HG03521 (cell line): Measurements from ENCODE around the gene ADGRG2.
"Not testable (repeated sequence)": the region's sequence is repeated elsewhere in the genome, so short reads cannot be mapped to it uniquely, and the experiment has no call there.

ENCODE experiments used
- ATAC-seq: cut with Tn5 transposase; IDR thresholded peaks from one replicate; pipeline ENCODE4 v1.9.1; 2021; ENCODE audit warnings: mild to moderate bottlenecking, moderate library complexity; ENCODE audit not compliant: unreplicated experiment

The ADGRG2 gene

DNA sequence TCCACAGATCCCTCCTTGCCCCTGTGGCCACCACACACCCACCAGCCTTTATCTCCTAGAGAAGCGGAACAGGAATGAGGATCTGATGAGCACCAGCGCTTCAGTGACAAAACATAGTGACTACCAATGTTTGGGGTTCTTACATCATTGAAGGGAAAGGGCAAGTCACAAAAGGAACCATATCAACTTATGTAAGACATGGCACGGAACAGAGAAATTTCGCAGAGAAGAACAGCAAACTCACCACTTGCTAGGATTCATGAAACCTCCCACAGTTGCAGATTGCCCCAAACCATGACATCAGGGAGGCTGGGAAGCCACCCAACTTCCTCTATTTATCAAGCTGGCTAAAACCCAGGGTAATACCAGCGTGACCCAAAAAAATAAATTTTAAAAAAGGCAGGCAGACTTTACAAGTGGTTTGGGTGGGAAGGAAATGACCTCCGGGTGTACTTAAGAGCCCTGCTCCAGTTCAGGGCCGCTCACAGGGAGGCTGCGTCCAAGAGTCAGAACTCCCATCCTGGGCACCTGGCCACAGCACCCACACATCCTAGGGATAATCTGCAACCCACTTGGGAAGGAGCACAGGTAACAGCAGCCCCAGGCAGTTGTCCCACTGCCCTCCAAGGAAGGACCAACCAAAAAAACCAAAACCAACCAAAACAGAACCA, 36.0 kb downstream of the ADGRG2 start:
- ATAC-seq: no peak

DNA sequence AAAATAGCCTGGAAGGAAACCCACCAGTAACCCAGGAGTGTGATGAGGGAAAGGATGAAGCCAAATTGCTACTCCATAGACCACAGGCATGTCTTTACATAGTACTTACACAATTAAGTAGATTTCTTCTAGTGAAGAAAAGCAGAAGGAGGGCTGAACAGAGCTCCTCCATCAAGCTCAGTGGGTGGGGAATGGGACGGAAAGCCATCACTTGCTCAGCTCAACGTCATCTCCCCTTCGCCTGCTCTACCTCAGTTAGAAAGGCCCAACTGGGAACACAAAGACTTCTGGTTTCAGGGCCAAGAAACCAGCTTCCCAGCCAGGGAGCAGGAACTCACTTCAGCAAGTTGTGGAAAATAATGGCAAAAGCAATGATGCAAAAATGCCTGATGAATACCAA, 36.6 kb downstream of the ADGRG2 start:
- ATAC-seq: no peak

DNA sequence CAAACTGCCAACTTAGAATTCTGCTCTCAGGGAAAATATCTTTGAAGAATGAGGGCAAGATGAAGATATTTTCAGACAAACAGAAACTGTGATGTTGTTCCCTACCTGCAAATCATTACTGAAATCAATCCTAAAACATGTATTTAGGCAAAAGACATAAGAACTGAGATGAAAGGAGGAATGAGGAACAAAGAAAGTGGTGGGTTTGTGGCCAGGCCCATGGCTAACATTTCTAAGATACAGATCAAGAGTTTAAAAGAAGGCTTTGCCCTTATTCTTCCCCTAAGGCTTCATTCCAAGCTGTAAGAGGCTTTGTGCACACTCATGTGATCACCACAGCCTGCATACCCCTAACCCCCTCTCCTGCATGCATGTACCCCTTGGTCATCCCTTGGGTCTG, 46.5 kb downstream of the ADGRG2 start:
- ATAC-seq: no peak

DNA sequence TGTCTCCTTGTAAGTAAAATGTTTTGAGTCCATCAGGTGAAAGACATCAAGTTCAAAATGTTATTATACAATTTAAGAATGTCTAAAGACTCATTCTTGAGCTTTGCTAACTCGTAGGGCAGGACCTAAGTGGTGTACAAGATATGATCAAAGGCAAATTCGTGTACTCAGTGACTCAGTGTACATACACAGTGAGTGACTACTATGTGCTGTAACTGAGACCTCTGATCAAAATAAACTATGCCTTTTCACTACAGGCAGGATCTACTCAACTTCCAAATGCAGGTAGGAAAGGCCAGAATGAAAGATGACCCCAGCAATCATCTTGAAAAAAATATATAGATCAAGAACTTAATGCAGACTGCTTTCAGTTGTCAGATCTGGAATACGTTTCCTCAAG, 49.9 kb downstream of the ADGRG2 start:
- ATAC-seq: no peak

DNA sequence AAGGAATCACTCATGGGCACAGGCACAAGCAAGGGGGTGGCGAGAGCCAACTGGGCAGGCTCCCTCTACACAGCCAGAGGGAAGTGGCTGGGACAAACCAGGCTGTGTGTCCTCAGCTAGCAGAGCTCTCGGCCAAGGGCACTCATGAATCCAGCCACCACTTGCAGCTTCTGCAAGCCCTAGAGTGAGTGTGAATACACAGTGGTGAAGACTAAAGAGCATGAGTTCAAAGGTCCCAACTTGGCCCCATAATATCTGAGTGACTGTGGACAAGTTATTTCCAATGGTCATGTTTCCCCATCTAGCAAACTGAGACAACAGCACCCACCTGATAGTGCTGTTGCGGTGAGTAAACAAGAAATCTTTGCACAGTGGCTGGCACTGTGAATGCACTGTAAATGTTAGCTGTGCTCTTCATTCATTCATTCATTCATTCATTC, 51.7 kb downstream of the ADGRG2 start:
- no peak for ATAC-seq

DNA sequence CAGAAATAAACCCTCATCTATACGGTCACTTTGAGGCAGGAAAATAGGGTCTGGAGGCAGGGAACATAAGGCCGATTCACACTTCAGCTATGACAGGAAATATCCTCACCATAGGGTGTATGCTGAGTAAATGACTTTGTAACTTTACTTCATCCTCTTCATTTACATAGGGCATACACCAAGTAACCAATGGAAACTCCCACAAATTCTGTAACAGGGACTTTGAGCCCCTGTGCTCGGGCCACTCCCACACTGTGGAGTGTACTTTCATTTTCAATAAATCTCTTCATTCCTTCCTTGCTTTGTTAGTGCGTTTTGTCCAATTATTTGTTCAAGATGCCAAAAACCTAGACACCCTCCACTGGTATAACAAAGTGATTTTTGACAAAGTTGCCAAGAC, 55.3 kb downstream of the ADGRG2 start:
- not testable (repeated sequence) for ATAC-seq

DNA sequence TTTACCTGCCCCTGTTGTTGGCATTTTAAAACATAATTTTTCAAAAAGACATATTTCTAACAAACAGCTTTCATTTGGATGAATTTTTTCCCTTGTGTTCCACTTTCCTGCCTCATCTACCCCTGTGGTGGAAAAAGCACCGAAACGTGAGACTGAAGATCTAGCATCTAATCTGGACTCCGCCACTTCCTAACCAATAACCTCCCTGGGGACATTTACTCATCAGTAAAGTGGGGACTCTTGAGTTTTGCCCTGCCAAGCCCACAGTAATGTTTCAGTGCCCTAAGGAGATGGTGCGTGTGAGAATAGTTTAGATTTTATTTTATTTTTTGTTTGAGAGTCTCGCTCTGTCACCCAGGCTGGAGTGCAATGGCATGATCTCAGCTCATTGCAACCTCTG, 56.7 kb downstream of the ADGRG2 start:
- ATAC-seq: no peak

DNA sequence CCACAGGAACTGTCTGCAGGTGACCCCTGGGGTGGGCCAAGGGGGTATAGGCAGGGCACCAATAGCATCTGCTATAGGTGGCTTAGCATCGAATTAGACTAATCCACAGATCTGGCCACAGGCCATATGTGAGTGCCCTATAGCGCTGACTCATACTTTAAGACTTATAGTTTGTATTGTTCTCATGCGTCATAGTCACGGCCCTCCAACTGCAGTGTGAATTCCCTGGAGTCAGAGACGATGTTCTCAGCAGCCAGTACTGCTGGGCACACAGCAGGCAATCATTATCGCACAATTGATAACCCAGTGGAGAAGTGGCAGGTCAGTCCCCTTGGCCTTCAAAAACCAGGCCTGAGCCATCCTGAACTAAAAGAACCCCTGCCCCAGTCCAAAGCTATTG, 58.1 kb downstream of the ADGRG2 start:
- no peak for ATAC-seq

DNA sequence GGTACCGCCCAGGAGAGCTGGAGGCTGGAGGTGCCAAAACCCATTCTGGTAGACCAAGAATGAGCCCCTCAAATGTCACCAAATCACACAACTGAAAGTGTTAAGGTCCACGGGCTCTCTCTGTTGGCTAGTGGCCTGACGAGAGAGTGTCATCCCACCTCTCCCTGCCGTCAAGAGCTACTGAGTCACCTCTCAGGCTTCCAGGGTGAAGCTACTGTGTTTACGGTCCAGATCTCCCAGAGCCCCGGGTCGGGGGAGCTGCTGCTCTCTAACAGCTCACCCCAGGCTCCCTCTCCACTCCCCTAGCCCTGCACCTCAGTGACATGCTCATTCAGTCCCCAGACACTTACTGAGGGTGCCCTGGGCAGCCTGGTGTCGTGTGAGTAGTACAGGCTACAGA, 59.2 kb downstream of the ADGRG2 start:
- ATAC-seq: no peak

DNA sequence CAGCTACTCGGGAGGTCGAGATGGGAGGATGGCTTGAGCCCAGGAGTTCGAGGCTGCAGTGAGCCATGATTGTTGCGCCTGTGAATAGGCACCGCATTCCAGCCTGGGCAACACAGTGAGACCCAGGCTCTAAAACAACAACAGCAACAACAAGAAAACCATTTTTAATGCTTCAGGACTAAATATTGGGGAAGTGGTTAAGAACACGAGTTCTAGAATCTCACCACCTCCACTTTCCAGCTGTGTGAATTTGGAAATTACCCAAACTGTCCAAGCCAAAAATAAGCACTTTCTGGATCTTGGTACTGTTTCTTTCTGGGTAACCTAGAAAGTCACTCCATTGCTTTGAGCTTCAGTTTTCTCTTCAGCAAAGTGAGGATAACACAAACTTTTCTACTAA, 63.2 kb downstream of the ADGRG2 start:
- no peak for ATAC-seq

DNA sequence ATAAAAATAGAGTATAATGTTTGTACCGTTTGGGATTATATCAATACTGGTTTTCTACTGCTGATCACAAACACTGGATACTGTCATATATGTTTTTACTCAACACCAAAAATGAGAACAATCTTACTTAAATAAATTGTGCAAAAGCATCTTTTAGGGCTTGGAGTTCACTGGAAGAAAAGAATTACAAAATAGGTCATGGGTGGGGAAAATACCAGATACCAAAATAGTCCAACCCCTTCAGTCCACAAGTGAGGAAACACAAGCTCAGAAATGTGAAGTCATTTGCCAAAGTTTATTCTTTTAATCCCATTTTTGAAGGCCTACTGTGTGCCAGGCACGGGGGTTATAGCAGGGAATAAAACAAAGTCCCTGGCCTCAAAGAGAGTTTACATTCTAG, 64.4 kb downstream of the ADGRG2 start:
- ATAC-seq: no peak

DNA sequence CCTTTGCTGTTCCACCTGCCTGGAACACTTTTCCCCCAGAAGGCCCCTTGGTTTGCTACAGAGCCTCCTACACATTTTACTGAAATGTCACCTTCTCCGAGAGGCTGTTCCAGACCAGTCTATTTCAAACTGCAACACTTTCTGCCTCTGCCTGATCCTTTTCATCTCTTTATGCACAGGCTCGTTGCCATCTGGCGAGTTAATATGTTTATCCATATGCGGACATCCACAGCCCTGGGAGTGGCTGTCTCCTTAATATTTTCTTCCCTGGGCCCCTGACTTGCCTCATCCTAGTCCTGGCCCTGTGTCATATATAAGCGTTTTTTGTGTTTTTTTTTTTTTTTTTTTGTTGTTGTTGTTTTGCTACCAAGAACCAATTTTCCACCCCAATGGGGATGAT, 73.2 kb downstream of the ADGRG2 start:
- no peak for ATAC-seq

DNA sequence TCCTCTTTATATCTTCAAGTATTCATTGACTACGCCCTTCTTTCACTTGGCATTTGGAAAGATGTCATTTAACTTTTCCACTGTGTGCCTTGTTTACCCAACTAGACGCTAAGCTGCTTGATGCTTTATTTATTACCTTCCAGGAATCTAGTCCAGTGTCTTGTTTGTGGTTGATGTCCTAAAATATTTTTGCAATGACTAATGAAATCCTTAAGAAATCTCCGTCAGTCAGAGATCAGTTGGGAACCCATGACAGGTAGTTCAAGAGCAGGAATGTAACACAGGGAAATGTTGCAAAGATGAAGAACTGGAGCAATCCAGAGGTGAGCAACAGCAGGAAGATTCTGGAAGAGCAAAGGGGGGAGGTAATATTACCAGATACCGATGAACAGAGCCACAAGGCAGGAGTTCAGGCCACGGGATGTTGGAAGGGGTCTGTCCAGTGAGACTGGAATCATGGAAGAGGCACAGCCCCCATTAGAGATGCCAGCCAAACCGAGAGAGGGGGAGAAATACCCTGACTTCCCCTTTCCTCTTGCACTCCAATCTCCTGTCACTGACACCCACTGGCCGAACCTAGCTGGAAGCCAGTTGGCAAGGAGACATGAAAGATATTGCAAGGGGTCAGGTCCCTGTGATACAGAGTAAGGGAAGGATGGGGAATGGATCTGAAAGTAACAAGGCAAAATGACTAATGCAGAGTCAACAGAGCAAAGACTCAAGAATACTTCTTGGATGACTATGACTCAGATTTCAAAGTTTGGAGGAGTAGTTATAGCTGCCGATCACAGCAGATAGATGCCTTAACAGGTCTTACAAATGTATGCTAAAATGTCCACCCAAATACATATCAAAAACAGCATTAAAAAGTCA, 75.7 kb downstream of the ADGRG2 start:
- ATAC-seq: no peak

DNA sequence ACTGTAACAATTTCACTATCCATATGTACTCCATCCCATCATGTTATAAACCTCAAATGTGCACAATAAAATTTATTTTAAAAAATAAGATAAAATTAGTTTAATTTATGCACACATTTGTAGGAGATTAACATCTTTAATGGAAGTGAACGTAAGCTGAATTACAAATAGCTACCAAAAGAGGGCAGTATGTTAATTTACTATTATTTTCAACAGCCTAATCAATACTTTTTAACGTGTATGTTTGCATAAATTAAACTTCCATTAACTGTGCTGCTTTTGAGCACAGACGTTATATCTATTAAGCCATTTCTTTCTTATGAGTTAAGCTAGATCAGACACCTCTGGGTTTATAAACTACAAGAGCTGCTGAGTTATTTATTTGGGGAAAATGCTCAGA, 81.9 kb downstream of the ADGRG2 start:
- no peak for ATAC-seq

DNA sequence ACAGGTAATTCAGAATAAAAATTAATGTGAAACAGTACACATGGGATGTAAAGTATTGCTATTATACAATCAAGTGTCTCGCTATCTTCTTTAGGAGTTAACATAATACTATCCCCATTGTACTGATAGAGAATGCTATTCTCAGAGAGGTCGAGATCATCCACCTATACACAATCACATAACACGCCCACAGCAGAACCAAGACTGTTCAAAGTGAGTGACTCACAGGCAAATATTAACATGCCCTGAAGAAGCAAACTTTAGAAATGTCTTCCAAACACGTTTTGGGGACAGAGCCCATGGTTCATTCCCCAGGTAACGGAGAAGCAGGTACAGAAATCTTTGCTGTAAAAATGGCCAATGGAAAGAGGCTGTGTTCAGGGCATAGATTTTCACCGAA, 88.2 kb downstream of the ADGRG2 start:
- no peak for ATAC-seq

DNA sequence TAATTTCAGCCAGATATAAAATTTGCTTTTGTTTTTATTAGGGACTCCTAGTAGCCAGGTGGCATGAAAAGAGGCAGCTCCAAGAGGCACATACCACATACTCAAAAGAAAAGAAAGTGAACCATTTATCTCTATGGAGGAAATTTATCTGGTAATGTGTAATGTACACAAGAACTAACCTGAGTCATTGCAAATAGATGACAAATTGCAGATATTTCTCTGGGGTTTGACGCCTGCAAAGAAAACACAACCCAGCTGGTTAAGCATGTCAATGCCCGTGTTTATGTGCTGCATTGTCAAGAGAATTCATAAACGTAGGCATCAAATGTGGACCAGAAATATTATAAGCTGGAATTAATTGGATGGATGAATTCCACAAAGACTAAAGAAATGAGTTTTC, 91.5 kb downstream of the ADGRG2 start:
- no peak for ATAC-seq

DNA sequence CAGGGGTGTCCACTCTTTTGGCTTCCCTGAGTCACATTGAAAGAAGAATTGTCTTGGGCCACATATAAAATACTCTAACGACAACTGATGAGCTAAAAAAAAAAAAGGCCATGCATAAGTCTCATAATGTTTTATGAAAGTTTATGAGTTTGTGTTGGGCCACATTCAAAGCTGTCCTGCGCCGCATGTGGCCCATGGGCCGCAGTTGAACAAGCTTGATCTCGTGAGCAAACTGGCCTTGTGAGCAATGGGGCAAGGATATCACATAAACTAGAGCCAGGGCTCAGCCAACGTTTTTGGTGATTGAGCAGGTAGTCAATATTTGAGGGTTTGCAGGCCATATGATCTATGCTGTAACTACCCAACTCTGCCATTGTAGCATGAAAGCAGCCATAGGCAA, 93.7 kb downstream of the ADGRG2 start:
- no peak for ATAC-seq

DNA sequence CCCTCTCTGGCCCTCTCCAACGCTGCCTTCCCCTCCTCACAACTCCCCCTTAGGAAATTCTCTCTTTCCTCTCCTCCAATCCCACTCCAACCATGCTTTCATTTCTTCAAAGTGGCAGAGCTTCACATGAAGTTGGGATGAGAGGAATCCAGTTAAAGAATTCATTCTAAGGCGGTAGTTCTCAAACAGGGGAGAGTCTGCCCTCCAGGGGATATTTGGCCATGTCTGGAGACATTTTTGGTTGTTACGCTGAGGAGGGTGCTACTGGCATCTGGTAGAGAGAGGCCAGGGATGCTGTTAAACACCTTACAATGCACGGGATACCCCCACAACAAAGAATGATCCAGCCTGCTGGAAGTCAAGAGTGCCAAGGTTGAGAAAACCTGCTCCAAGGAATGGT, 97.9 kb downstream of the ADGRG2 start:
- no peak for ATAC-seq

DNA sequence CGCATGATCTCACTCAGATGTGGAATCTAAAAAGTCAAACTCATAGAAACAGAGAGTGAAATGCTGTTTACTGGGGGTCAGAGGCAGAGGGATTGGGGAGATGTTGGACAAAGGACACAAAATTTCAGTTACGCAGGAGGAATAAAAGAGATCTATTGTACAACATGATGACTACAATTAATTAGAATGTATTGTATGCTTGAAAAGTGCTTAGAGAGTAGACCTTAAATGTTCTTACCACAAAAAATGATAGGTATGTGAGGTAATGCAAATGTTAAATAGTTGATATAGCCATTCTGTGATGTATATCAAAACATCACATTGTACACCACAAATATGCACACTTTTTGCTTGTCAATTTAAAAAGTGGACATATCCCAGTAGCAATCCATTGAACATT, 102.3 kb downstream of the ADGRG2 start:
- ATAC-seq: no peak

DNA sequence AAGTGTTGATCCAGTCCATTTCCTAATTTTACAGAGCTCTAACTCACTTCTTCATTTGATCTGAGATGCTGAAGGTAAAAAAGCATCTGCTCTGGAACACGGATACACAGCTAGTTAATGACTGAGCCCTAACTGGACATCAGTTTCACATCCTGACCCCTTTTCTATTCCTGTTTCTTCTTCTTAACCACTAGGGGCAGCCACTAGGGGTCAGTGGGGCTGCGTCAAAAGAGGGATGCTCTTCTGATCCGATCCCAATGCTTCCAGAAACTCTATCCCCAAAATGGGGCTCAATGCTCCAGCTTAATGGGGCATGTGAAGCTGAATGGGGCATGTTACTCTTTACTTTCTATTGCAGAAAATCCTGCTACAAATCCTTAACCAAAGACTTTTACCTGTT, 105.0 kb downstream of the ADGRG2 start:
- ATAC-seq: no peak

DNA sequence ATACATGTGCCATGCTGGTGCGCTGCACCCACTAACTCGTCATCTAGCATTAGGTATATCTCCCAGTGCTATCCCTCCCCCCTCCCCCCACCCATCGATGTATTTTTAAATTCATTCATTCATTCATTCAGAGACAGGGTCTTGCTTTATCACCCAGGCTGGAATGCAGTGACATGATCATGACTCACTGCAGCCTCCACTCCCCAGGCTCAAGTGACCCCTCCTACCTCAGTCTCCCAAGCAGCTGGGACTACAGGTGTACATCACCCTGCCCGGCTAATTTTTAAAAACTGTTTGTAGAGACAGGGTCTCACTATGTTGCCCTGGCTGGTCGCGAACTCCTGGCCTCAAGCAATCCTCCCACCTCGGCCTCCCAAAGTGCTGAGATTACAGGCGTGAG, 105.7 kb downstream of the ADGRG2 start:
- ATAC-seq: not testable (repeated sequence)

DNA sequence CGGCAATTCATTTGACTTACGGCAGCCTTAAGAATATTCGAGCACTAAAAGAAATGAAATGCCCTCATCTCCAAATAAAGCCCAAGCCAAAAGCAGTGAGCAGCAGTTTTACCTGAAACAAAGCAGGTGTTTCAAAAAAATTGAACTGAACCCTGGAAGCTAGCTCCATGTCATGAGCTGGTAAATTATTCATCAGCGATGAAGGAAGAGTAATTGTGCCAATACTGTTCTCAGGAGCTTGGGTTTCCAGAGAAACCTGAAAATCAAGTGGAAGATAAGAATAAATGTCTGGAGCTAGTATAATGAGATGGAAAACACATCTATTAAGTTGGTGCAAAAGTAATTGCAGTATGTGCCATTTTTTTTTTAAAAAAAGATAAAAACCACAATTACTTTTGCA, 114.4 kb downstream of the ADGRG2 start:
- ATAC-seq: no peak

DNA sequence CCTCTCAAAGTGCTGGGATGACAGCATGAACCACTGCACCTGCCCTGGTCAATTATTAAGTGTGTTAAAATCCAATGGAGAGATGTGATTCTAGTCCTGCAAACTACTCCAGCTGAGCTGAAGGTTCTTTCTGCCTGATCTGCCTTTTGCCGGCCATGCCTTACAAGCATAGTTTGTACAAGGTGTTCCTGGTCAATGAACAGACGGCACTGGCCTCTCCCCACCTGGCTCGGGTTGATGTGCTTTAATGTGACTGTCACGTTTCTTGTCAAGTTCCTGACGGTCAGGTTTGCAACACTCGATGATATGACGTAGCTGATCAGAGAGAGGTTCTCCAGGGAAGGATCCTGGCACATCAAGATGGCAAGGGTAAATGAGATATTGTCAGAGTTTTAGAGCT, 115.3 kb downstream of the ADGRG2 start:
- ATAC-seq: no peak
